Measurements from ENCODE around the gene MFSD12. TPM values are rescaled to one million over a fixed set of nuclear protein-coding genes. Genes with fewer than 3 reads are reported as not detected.
"Not testable (repeated sequence)": the region's sequence is repeated elsewhere in the genome, so short reads cannot be mapped to it uniquely, and the experiment has no call there.

The MFSD12 gene
- polyA plus RNA-seq, 3 donors = 44.0 to 93.7 (median 60.7) TPM

DNA sequence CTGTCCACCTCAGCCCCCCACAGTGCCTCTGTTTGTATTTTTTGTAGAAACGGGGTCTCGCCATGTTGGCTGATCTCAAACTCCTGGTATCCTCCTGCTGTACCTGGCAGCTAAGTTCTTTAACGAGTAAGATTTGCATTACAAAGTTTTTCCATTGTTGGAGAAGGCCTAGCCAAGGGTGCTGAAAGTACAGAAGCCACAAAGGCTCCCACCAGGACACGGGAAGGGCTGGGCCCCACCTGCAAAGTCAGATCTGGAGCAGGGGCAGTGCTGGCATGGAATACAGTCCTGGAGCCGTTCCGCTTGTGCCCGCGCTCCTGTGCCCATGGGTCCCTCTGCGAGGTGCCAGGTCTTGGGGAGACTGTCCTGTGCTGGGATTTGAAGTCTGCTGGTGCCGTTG, 39.1 kb downstream of the MFSD12 start:
- DNase-seq (ENCODE audit: extremely low read depth in 1 of 11, low read depth in 9 of 11, low spot score in 4 of 11) = no peak

GRCh38 chr19:3517638-3518037, 39.7 kb downstream of the MFSD12 start:
- DNase-seq (ENCODE audit: extremely low read depth in 1 of 11, low read depth in 9 of 11, low spot score in 4 of 11) = no peak

GRCh38 chr19:3516675-3517207, 40.6 kb downstream of the MFSD12 start:
- no peak for DNase-seq (ENCODE audit: extremely low read depth in 1 of 11, low read depth in 9 of 11, low spot score in 4 of 11)

DNA sequence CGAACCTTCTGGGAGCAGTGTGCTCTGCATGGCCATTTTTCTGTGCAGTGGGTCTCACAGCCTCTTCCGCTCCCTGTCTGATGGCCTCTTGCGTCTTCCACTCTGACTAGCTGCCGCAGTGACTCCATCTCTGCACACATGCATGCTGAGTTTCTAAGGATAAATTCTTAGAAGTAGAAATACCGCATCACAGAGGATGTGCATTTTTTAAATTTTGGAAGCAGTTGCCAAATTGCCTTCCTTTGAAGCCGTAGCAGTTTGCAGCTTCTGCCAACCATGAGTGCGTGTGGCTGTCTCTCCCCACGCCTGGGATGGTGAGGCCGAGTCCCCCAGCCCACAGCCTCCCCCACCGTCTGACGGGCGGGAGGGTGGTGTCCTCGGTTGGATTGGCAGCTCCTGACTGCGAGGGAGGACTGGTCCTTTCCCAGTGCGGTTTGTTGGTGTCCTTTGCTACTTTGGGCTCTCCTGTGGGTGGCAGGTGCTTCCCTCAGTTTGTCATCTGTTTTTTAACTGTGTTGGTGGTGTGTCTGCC, 41.4 kb downstream of the MFSD12 start:
- DNase-seq (ENCODE audit: extremely low read depth in 1 of 11, low read depth in 9 of 11, low spot score in 4 of 11) = no peak

- DNase-seq (ENCODE audit: extremely low read depth in 1 of 11, low read depth in 9 of 11, low spot score in 4 of 11) = no peak
Measured at GRCh38 chr19:3514930-3515329, 42.5 kb downstream of the MFSD12 start.

- DNase-seq (ENCODE audit: extremely low read depth in 1 of 11, low read depth in 9 of 11, low spot score in 4 of 11) = no peak
Measured at GRCh38 chr19:3513229-3514140, 43.9 kb downstream of the MFSD12 start.

DNA sequence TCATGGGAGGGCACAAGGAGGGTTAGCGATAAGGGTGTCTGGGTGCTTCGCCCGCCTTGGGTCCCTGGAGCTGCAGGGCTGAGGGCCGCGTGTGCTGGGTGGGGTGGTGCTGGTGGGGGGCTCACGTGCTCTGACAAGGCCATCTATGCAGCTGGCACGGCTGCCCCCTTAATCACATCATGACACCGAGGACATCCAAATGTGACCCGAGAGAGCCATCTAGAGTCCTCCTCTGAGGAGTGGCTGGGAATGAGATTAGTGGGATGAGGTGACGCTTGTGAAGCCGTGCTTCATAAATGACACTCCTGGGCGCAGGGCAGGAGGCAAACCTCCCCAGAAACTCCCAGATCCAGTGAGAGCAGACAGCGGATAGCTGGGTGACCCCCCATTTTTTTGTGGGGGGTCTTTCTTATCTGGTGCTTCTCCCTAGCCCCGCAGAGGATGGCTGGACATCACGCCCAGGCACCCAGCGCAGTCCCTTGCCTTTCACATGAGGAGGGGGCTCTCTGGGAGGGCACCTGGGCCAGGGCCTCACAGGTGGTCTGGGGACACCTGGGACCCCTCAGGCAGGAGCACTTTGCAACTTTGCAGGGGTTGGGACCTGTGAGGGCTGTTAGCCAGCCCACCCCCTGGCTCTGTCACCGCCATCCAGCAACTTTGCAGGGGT, 44.7 kb downstream of the MFSD12 start:
- no peak for DNase-seq (ENCODE audit: extremely low read depth in 1 of 11, low read depth in 9 of 11, low spot score in 4 of 11)

DNA sequence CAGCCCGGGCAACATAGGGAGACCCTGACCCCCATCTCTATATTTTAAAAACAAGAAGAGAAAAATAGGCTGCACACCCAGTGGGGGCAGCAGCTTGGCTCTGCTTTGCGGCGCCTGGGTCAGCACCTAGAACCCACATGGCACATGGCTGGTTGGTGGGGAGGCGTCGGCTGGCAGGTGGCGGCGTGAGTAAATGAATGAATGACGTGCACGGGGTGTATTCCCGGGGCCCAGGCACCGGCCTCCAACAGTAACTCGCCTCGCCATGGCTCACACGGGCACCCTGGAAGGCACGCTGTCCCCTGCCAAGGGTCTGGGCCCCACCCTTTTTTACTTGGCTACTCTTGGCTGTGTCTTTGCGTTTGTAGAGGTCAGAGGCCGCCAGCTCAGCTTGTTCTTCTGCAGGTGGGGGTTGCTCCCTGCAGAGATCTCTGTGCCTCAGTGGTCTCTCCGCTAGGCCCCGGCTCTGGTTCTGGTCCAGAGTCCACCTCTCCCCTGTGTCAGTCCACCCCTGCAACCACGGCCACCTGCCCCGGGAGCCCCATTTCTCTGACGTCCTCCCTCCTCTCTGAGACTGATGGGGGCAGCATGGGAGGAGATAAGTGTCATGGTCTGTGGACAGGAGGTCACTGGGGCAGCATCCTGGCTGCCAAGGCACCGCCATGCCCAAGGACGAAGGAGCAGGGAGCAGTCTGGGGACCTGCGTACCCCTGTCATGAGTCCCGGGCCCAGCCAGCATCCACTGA, 45.7 kb downstream of the MFSD12 start:
- DNase-seq (ENCODE audit: extremely low read depth in 1 of 11, low read depth in 9 of 11, low spot score in 4 of 11) = no peak

GRCh38 chr19:3510727-3511126, 46.7 kb downstream of the MFSD12 start:
- DNase-seq (ENCODE audit: extremely low read depth in 1 of 11, low read depth in 9 of 11, low spot score in 4 of 11) = no peak

GRCh38 chr19:3509566-3509989, 47.8 kb downstream of the MFSD12 start:
- no peak for DNase-seq (ENCODE audit: extremely low read depth in 1 of 11, low read depth in 9 of 11, low spot score in 4 of 11)

- no peak for DNase-seq (ENCODE audit: extremely low read depth in 1 of 11, low read depth in 9 of 11, low spot score in 4 of 11)
Measured at GRCh38 chr19:3508771-3509535, 48.4 kb downstream of the MFSD12 start.

DNA sequence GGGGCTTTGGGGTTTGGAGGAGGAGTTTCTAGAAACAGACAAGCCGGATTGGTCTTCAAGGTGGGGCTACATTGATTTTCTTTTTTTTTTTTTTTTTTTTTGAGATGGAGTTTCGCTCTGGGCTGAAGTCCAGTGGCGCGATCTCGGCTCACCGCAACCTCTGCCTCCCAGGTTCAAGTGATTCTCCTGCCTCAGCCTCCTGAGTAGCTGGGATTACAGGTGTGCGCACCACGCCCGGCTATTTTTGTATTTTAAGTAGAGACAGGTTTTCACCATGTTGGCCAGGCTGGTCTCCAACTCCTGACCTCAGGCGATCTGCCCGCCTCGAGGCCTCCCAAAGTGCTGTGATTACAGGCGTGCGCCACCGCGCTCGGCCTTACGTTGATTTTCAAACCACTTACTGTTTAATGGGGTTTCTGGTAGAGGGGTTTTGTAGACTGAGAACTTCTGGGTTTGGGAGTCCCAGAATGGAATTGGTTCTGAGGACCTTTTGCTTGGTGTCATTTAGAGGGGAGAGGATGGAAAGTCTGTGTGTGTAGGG, 49.2 kb downstream of the MFSD12 start:
- not testable (repeated sequence) for DNase-seq (ENCODE audit: extremely low read depth in 1 of 11, low read depth in 9 of 11, low spot score in 4 of 11)

DNA sequence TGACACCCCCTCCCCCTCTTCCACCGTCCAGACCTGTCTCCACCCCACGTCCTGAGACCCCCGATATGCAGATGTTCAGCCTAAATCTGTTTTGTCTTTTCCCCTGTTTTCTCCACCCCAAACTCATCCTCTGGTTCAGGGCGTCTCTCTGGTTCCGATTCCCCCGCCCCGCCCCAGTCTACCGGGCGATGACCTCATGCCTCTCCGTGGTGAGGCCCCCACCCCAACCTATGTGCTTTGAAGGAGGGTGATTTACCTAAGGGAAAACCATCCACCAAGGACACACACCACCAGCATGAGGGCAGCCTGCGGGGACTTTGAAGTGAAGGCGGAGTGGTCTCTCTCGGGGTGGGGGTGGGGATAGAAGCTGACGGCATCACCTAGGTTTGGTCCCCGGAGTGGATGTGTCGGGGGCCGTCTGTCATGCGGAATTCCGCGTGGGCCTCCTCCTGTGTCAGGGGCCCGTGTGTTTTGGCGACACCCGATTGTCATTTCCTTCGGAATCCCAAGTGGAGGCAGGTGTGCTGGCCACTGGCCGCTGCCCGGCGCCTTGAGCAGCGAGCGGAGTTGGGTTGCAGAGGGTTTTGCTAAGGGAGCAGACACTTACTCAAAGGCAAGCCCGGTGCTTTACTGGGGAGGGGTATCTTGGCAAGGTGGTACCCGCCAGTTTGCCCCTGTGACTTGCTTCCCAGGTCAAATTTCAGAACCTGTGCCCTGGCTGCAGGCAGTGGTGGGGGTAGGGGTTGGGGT, 49.8 kb downstream of the MFSD12 start:
- peak in 1 of 11 donors; percentile 27 for DNase-seq (ENCODE audit: extremely low read depth in 1 of 11, low read depth in 9 of 11, low spot score in 4 of 11)

- DNase-seq (ENCODE audit: extremely low read depth in 1 of 11, low read depth in 9 of 11, low spot score in 4 of 11) = no peak
Measured at GRCh38 chr19:3506384-3507340, 50.7 kb downstream of the MFSD12 start.

DNA sequence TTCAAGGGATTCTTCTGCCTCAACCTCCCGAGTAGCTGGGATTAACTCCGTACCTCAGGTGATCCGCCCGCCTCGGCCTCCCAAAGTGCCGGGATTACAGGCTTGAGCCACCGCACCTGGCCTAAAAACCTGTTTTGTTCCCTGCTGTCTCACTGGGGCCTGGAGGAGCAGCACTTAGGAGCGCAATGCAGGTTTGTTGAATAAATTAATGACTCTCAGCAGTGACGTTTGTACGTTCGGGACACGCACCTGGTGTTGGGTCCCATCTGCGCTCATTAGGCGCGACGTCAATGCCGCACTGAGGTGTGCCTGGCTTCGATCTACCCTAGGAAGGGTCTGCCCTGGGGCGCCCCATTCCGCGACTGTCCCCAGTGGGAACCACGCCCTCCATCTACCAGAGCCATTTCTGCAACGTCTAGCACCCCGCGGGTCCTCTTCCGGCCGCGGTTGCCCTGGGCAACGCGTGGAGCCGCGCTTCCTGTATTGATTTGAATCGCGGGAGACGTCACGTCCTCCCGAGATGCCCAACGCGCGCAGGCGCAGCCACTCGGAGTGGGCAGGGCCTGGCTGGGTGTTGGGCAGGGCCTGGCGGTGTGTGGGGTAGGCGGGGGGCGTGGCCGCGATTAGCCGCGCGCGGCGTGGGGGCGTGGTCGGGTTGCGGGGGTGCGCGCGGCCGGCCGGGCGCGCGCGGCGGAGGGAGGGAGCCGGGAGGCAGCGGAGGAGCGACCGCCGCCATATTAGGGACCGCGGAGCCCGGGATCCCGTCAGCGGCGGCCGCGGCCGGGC, 51.6 kb downstream of the MFSD12 start, which contains the start of gene FZR1:
Gene FZR1 (plus strand): TSS at position 714 of the 786 bp plus-strand sequence. CDS start 16,679 bp downstream, outside the sequence.
- peak; percentile 95 to 98 (median 97) for DNase-seq (ENCODE audit: extremely low read depth in 1 of 11, low read depth in 9 of 11, low spot score in 4 of 11)

All from renal cortex interstitium (tissue), 11 donors.